Astrocyte (in vitro differentiated cells and primary cell): Measurements from ENCODE around the gene CRADD.

Experiments
- EZH2 ChIP-seq: IDR thresholded peaks from 2 replicates; pipeline ENCODE4 v1.6.1; 2012; ENCODE audit warnings: mild to moderate bottlenecking, low read length, inconsistent platforms; ENCODE audit not compliant: insufficient read depth
- TF ChIP-seq, protein P1 (sequence below): IDR thresholded peaks from 2 replicates; pipeline ENCODE4 v1.5.1; 2011; ENCODE audit warnings: low read depth, mild to moderate bottlenecking, inconsistent platforms, low read length, moderate library complexity; ENCODE audit not compliant: insufficient read depth

DNA sequence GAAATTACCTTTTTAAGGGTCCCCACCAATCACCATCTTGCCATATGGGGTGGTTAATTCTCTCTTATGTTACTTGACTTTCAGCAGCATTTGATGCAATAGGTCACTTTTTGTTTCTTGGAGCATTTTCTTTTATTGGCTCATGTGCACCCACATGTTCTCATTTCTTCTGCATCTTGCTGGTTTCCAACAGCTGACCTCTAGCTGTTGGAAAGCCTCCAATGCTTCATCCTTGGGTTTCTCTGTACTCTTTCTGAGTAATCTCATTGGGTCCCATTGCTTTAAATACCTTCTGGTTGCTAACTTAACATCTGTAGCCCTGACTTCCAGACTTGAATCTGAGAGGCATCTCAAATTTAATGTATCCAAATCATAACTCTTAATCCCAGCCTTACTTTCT lies 116.8 kb downstream of the CRADD start:
- TF ChIP-seq EZH2, result no peak
- TF ChIP-seq, protein P1, sequence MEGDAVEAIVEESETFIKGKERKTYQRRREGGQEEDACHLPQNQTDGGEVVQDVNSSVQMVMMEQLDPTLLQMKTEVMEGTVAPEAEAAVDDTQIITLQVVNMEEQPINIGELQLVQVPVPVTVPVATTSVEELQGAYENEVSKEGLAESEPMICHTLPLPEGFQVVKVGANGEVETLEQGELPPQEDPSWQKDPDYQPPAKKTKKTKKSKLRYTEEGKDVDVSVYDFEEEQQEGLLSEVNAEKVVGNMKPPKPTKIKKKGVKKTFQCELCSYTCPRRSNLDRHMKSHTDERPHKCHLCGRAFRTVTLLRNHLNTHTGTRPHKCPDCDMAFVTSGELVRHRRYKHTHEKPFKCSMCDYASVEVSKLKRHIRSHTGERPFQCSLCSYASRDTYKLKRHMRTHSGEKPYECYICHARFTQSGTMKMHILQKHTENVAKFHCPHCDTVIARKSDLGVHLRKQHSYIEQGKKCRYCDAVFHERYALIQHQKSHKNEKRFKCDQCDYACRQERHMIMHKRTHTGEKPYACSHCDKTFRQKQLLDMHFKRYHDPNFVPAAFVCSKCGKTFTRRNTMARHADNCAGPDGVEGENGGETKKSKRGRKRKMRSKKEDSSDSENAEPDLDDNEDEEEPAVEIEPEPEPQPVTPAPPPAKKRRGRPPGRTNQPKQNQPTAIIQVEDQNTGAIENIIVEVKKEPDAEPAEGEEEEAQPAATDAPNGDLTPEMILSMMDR, result no peak
